SK-N-SH (cell line): Measurements from ENCODE around the gene RASGRF1. TPM values are rescaled to one million over a fixed set of nuclear protein-coding genes. Genes with fewer than 3 reads are reported as not detected.

Experiments
- CTCF ChIA-PET: fragments of 300-600, 350-600 bp; formaldehyde crosslinking; extraction: SDS; loops from one replicate; lab custom pipeline; 2021; lab: Yijun Ruan, JAX
- POLR2A ChIA-PET: fragments of 350-600 bp; sonication (Branson Sonifier 250); formaldehyde crosslinking; extraction: SDS; loops from one replicate; lab custom pipeline; 2020; ENCODE audit warnings: antibody characterized with exemption, inconsistent platforms; lab: Yijun Ruan, JAX
- DNase-seq: peaks from one replicate; pipeline ENCODE4 v3.0.0; 2012
- H2AFZ ChIP-seq: fragments of 200-600 bp; sonication (generic); 2 replicates; pipeline ENCODE4 v1.8.1; 2016; ENCODE audit warnings: antibody characterized with exemption, mild to moderate bottlenecking, low read depth
- H3F3A ChIP-seq: fragments of 200-600 bp; sonication (generic); replicated peaks from 2 replicates; pipeline ENCODE3; 2016; ENCODE audit warnings: antibody characterized with exemption, mild to moderate bottlenecking; ENCODE audit not compliant: insufficient read depth
- H3K27ac ChIP-seq, 2 experiments: fragments of 200-500 bp in 1 of 2; fragments of 200-600 bp in 1 of 2; sonication (Bioruptor generic) in 1 of 2; sonication (generic), shearing (Covaris generic) in 1 of 2; 2 replicates each; pipeline versions ENCODE4 v1.5.1 to v1.6.1; 2014 to 2016; ENCODE audit warnings: low read depth in 2 of 2, inconsistent platforms in 1 of 2, low read length in 1 of 2, mild to moderate bottlenecking in 1 of 2, mixed read lengths in 1 of 2
- H3K27me3 ChIP-seq: fragments of 200-600 bp; sonication (generic), shearing (Covaris generic); 2 replicates; pipeline ENCODE4 v1.6.1; 2016; ENCODE audit warnings: mixed run types; ENCODE audit not compliant: insufficient read depth
- H3K36me3 ChIP-seq, 2 experiments: fragments of 200-500 bp in 1 of 2; fragments of 200-600 bp in 1 of 2; sonication (Bioruptor generic) in 1 of 2; sonication (generic) in 1 of 2; replicated peaks in 1 of 2; 2 replicates each; pipeline versions ENCODE3 to v1.5.1; 2014 to 2016; ENCODE audit warnings: low read length in 1 of 2, mild to moderate bottlenecking in 1 of 2; ENCODE audit not compliant: insufficient read depth in 2 of 2, control insufficient read depth in 1 of 2
- H3K4me1 ChIP-seq, 2 experiments: fragments of 200-500 bp in 1 of 2; fragments of 200-600 bp in 1 of 2; sonication (Bioruptor generic) in 1 of 2; sonication (generic), shearing (Covaris generic) in 1 of 2; 2 replicates each; pipeline versions ENCODE4 v1.5.1 to v1.6.1; 2014 to 2016; ENCODE audit warnings: low read depth in 1 of 2, low read length in 1 of 2, mixed run types in 1 of 2; ENCODE audit not compliant: insufficient read depth in 2 of 2, control insufficient read depth in 1 of 2
- H3K4me2 ChIP-seq: fragments of 200-600 bp; sonication (generic), shearing (Covaris generic); 2 replicates; pipeline ENCODE4 v1.6.1; 2017; ENCODE audit warnings: mixed run types
- H3K4me3 ChIP-seq, 2 experiments: fragments of 200-500 bp in 1 of 2; fragments of 200-600 bp in 1 of 2; sonication (Bioruptor generic) in 1 of 2; sonication (generic), shearing (Covaris generic) in 1 of 2; 2 replicates each; pipeline versions ENCODE4 v1.5.1 to v1.8.1; 2014 to 2016; ENCODE audit warnings: low read depth in 2 of 2, inconsistent platforms in 1 of 2, low read length in 1 of 2, mild to moderate bottlenecking in 1 of 2, mixed read lengths in 1 of 2, moderate library complexity in 1 of 2
- H3K79me2 ChIP-seq: fragments of 200-600 bp; sonication (generic); 2 replicates; pipeline ENCODE4 v1.8.1; 2017; ENCODE audit warnings: mild to moderate bottlenecking; ENCODE audit not compliant: insufficient read depth
- H3K9ac ChIP-seq: fragments of 200-600 bp; sonication (generic); 2 replicates; pipeline ENCODE4 v1.6.1; 2017; ENCODE audit warnings: mixed run types
- H3K9me2 ChIP-seq: fragments of 200-600 bp; sonication (generic); 2 replicates; pipeline ENCODE4 v1.6.1; 2017; ENCODE audit warnings: mixed run types
- H3K9me3 ChIP-seq: fragments of 200-600 bp; sonication (generic); 2 replicates; pipeline ENCODE4 v1.6.1; 2017; ENCODE audit warnings: mixed run types, mild to moderate bottlenecking, moderate library complexity
- H4K20me1 ChIP-seq: fragments of 200-600 bp; sonication (generic); 2 replicates; pipeline ENCODE4 v1.6.1; 2017; ENCODE audit warnings: mild to moderate bottlenecking, mixed run types; ENCODE audit not compliant: insufficient read depth
- CTCF ChIP-seq: fragments of 200-600 bp; sonication (generic); IDR thresholded peaks from 2 replicates; pipeline ENCODE4 v1.6.1; 2017; ENCODE audit warnings: antibody characterized with exemption, mild to moderate bottlenecking, moderate library complexity
- GATA2 ChIP-seq: sonication (generic); formaldehyde crosslinking; IDR thresholded peaks from 2 replicates; pipeline ENCODE4 v1.5.0; 2020; ENCODE audit warnings: mild to moderate bottlenecking, missing genetic modification reagents
- MEF2A ChIP-seq: IDR thresholded peaks from 2 replicates; pipeline ENCODE4 v1.4.0; 2012; ENCODE audit warnings: low read depth, borderline replicate concordance
- PBX3 ChIP-seq: IDR thresholded peaks from 2 replicates; pipeline ENCODE4; 2012
- RAD21 ChIP-seq: IDR thresholded peaks from 2 replicates; pipeline ENCODE4 v1.6.1; 2012; ENCODE audit warnings: mild to moderate bottlenecking, low read length
- RFX5 ChIP-seq: IDR thresholded peaks from 2 replicates; pipeline ENCODE4 v1.6.1; 2012; ENCODE audit warnings: mild to moderate bottlenecking, improper control_type of control experiment, low read length
- RXRA ChIP-seq: IDR thresholded peaks from 2 replicates; pipeline ENCODE4 v1.4.0; 2012; ENCODE audit warnings: low read depth, mild to moderate bottlenecking, borderline replicate concordance
- USF1 ChIP-seq: IDR thresholded peaks from 2 replicates; pipeline ENCODE4 v1.4.0; 2012; ENCODE audit warnings: low read depth, borderline replicate concordance
- YY1 ChIP-seq: IDR thresholded peaks from 2 replicates; pipeline ENCODE4 v1.4.0; 2012; ENCODE audit warnings: low read depth, mild to moderate bottlenecking
- ZBTB33 ChIP-seq: IDR thresholded peaks from 2 replicates; pipeline ENCODE4 v1.4.0; 2012; ENCODE audit warnings: low read depth, borderline replicate concordance
- WGBS: methylation state at CpG from one replicate; pipeline ENCODE4 v1.1.6; 2017; ENCODE audit warnings: low lambda C conversion rate; 5-methylcytosine and 5-hydroxymethylcytosine counted together
- polyA plus RNA-seq, 3 experiments: library from polyadenylated mRNA; depleted of rRNA; stranded (reverse); fragments of >200 nt; gene quantifications; 2 replicates each; pipeline ENCODE4 v1.2.3, GENCODE V29; 2012

The RASGRF1 gene
- polyA plus RNA-seq, 1 of the 3 experiments (the other 2 are of a cell fraction), result 0.10 TPM

GRCh38 chr15:78974272-78974918, 116.2 kb downstream of the RASGRF1 start:
- Histone ChIP-seq H3K27me3 (no peaks in the 10 kb centered on the region), H3K27ac (no peak overlapping the region), H3K9me2 (no peaks in the 10 kb centered on the region), H2AFZ (no peak overlapping the region), H3K36me3 (no peaks in the 10 kb centered on the region), H3K9ac (no peak overlapping the region), H3K4me3 (no peak overlapping the region), H3K4me2 (no peak overlapping the region), H3K4me1 (peaks cover 0 to 3% of the 10 kb centered on the region in 2 experiments; a peak in 1 of 4 replicates), H3K79me2 (no peaks in the 10 kb centered on the region), H4K20me1 (no peaks in the 10 kb centered on the region), H3K9me3 (no peaks in the 10 kb centered on the region), H3F3A (no peaks in the 10 kb centered on the region)
- no peak for DNase-seq
- TF ChIP-seq GATA2 (no peak), RAD21 (no peak), ZBTB33 (no peak), YY1 (no peak), USF1 (no peak), PBX3 (no peak), CTCF (no peak), RFX5 (no peak), MEF2A (no peak), RXRA (no peak)
- CTCF ChIA-PET, result interaction anchor here (0.6 to 0.8 kb wide), 2 partner anchors 64 to 210 kb away, joined by 3 to 4 read pairs; no protein-coding TSS in a partner anchor
- 69% methylated on average over 4 of the region's 7 CpGs for WGBS
- POLR2A ChIA-PET, result no interaction called here
